T follicular helper cell (primary cell): Measurements from ENCODE around the gene GPRC5D.

Experiments
- DNase-seq: peaks from one replicate; pipeline ENCODE4 v3.0.0-alpha.2; 2020; ENCODE audit warnings: low read depth
- total RNA-seq, 2 experiments: gene quantifications; one replicate each; lab custom pipeline; 2026; lab: John Stamatoyannopoulos, UW

GPRC5D gene
- total RNA-seq, result 0 reads per million in 2 experiments

- no peak for DNase-seq
These were observed at the start of gene GPRC5D for GRCh38 chr12:12952036-12952435. TSS of gene GPRC5D (minus strand) at chr12:12952170. CDS start at chr12:12950384, 1,786 bp downstream.

GRCh38 chr12:13001775-13002040 is 49.7 kb upstream of the GPRC5D start:
- DNase-seq, result no peak

- no peak for DNase-seq
These were observed 49.2 kb upstream of the GPRC5D start for GRCh38 chr12:13000925-13001774.

- DNase-seq, result no peak
These were observed 48.6 kb upstream of the GPRC5D start for GRCh38 chr12:13000616-13000924.

- peak; percentile 94 for DNase-seq
These were observed 48.1 kb upstream of the GPRC5D start, which contains the start of gene HEBP1 for GRCh38 chr12:12999959-13000615. TSS of gene HEBP1 (minus strand) at chr12:13000265. CDS start at chr12:13000114, 151 bp downstream.

GRCh38 chr12:12999271-12999958 is 47.4 kb upstream of the GPRC5D start:
- no peak for DNase-seq

- no peak for DNase-seq
These were observed 46.3 kb upstream of the GPRC5D start for GRCh38 chr12:12998248-12998647.

GRCh38 chr12:12997734-12998133 is 45.8 kb upstream of the GPRC5D start:
- no peak for DNase-seq

- no peak for DNase-seq
These were observed 45.2 kb upstream of the GPRC5D start for GRCh38 chr12:12997156-12997555.

GRCh38 chr12:12996209-12996608 is 44.2 kb upstream of the GPRC5D start:
- no peak for DNase-seq

GRCh38 chr12:12995088-12995487 is 43.1 kb upstream of the GPRC5D start:
- DNase-seq, result no peak

GRCh38 chr12:12993367-12993766 is 41.4 kb upstream of the GPRC5D start:
- no peak for DNase-seq

- no peak for DNase-seq
These were observed 40.6 kb upstream of the GPRC5D start for GRCh38 chr12:12992418-12993130.

- DNase-seq, result no peak
These were observed 38.9 kb upstream of the GPRC5D start for GRCh38 chr12:12990700-12991468.

- no peak for DNase-seq
These were observed 35.5 kb upstream of the GPRC5D start for GRCh38 chr12:12987421-12987820.

GRCh38 chr12:12986775-12987331 is 34.9 kb upstream of the GPRC5D start:
- DNase-seq, result no peak

- no peak for DNase-seq
These were observed 33.9 kb upstream of the GPRC5D start for GRCh38 chr12:12985817-12986408.

GRCh38 chr12:12984149-12984548 is 32.2 kb upstream of the GPRC5D start:
- DNase-seq, result no peak

GRCh38 chr12:12983420-12984035 is 31.6 kb upstream of the GPRC5D start:
- no peak for DNase-seq

GRCh38 chr12:12982331-12982730 is 30.4 kb upstream of the GPRC5D start:
- DNase-seq, result no peak
